Kidney epithelial cell (primary cell): Measurements from ENCODE around the gene NGF. TPM values are rescaled to one million over a fixed set of nuclear protein-coding genes. Genes with fewer than 3 reads are reported as not detected.

ENCODE experiments used
- DNase-seq: peaks from one replicate; pipeline ENCODE4 v3.0.0-alpha.2; 2010; ENCODE audit warnings: low read depth
- H3K27me3 ChIP-seq: 2 replicates; pipeline ENCODE4 v1.6.0; 2011; ENCODE audit warnings: low read length; ENCODE audit not compliant: control insufficient read depth, insufficient read depth
- H3K36me3 ChIP-seq: 2 replicates; pipeline ENCODE4 v1.5.1; 2011; ENCODE audit warnings: low read length; ENCODE audit not compliant: control insufficient read depth, insufficient read depth
- H3K4me3 ChIP-seq: 2 replicates; pipeline ENCODE4 v1.5.1; 2011; ENCODE audit warnings: low read depth, mild to moderate bottlenecking, control low read depth, low read length
- total RNA-seq: library from RNA; depleted of rRNA; stranded (reverse); fragments of >200 nt; gene quantifications from 2 replicates; pipeline ENCODE4 v1.2.3, GENCODE V29; 2015
- TF ChIP-seq, protein P1 (sequence below): IDR thresholded peaks from 2 replicates; pipeline ENCODE4 v1.5.1; 2011; ENCODE audit warnings: mild to moderate bottlenecking, moderate library complexity, low read length, control low read depth, inconsistent platforms; ENCODE audit not compliant: insufficient read depth, poor library complexity, severe bottlenecking

The NGF gene
- total RNA-seq, 1 donor from 2014 or later: 2.9 TPM

GRCh38 chr1:115331558-115332331 lies 6.3 kb downstream of the NGF start:
- Histone ChIP-seq H3K36me3 (no peaks in the 10 kb centered on the region), H3K27me3 (no peaks in the 10 kb centered on the region), H3K4me3 (no peak overlapping the region)
- TF ChIP-seq, protein P1, sequence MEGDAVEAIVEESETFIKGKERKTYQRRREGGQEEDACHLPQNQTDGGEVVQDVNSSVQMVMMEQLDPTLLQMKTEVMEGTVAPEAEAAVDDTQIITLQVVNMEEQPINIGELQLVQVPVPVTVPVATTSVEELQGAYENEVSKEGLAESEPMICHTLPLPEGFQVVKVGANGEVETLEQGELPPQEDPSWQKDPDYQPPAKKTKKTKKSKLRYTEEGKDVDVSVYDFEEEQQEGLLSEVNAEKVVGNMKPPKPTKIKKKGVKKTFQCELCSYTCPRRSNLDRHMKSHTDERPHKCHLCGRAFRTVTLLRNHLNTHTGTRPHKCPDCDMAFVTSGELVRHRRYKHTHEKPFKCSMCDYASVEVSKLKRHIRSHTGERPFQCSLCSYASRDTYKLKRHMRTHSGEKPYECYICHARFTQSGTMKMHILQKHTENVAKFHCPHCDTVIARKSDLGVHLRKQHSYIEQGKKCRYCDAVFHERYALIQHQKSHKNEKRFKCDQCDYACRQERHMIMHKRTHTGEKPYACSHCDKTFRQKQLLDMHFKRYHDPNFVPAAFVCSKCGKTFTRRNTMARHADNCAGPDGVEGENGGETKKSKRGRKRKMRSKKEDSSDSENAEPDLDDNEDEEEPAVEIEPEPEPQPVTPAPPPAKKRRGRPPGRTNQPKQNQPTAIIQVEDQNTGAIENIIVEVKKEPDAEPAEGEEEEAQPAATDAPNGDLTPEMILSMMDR: no peak
- DNase-seq: no peak

GRCh38 chr1:115330480-115331013 lies 7.5 kb downstream of the NGF start:
- TF ChIP-seq, protein P1: peak; percentile 39
- H3K4me3 ChIP-seq: no peak overlapping the region
- DNase-seq: peak; percentile 64
- no peaks in the 10 kb centered on the region for H3K36me3 ChIP-seq
- H3K27me3 ChIP-seq: no peaks in the 10 kb centered on the region

DNA sequence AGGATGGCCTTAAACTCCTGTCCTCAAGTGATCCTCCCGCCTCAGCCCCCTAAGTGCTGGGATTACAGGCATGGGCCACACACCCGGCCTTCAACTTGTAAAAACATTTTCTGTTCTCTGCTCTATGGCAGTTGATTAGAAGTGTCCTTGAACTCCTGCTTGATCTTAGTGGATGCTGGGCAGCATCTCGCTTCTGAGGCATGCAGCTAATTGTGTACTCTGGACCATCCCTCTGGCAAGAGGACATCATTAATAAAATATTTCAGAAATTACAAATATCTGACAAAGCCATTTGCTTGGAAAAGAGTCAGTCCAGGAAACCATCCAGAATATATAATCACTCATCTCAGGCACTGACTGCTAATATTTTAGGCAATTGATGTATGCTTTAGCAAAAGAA lies 8.1 kb downstream of the NGF start:
- H3K27me3 ChIP-seq: no peaks in the 10 kb centered on the region
- TF ChIP-seq, protein P1: no peak
- no peaks in the 10 kb centered on the region for H3K36me3 ChIP-seq
- DNase-seq: no peak
- no peak overlapping the region for H3K4me3 ChIP-seq

GRCh38 chr1:115327270-115327669 lies 10.8 kb downstream of the NGF start:
- Histone ChIP-seq H3K27me3 (no peaks in the 10 kb centered on the region), H3K4me3 (no peak overlapping the region), H3K36me3 (no peaks in the 10 kb centered on the region)
- TF ChIP-seq, protein P1: no peak
- no peak for DNase-seq

DNA sequence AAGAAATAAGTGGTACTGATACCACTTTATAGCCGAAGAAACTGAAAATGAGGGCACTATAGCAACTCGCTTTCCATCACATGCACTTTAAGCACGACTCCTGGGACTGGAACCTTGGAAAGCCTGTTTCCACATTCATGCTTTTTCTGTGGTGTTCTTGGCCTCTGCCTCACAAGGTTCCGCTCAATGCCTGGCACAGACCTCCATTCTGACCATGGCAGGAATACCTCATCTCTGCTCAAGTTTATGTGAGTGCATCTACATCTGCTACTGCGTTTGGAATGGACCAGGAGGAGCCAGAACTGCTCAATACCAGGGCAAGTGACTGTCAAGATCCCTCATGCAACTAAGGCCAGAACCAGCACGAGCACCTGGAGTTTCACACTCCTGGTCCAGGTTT lies 11.6 kb downstream of the NGF start:
- Histone ChIP-seq H3K4me3 (no peak overlapping the region), H3K36me3 (no peaks in the 10 kb centered on the region), H3K27me3 (no peaks in the 10 kb centered on the region)
- TF ChIP-seq, protein P1: no peak
- DNase-seq: no peak
